ENCODE results near the gene NF2.

GRCh38 chr22:29630987-29631386 is 27.6 kb downstream of the NF2 start:
- TF ChIP-seq CTCF (IDR thresholded peaks at IDR 0.05) (no peak), POLR2A (IDR thresholded peaks at IDR 0.05) (no peak)
